Neural progenitor cell (in vitro differentiated cells): ENCODE measurements around the gene ZDHHC7.

Experiments used
- CTCF ChIP-seq: fragments of 200-600 bp; sonication (generic); IDR thresholded peaks from 2 replicates; pipeline ENCODE4 v1.5.1; 2017; ENCODE audit warnings: antibody characterized with exemption, mild to moderate bottlenecking
- EZH2 ChIP-seq: fragments of 200-600 bp; sonication (generic); IDR thresholded peaks from 2 replicates; pipeline ENCODE4 v1.6.1; 2017; ENCODE audit warnings: antibody characterized with exemption, mild to moderate bottlenecking, moderate library complexity

- TF ChIP-seq CTCF (no peak), EZH2 (no peak)
These were observed 58.1 kb downstream of the ZDHHC7 start for GRCh38 chr16:84953190-84953746.
